Stomach (tissue), 4 donors: ENCODE measurements around the gene SLAMF1.

Experiments
- CTCF ChIP-seq, 7 experiments: fragments of 450-650 bp in 4 of 7; fragments of 200-600 bp in 3 of 7; sonication (generic) in 3 of 7; IDR thresholded peaks; one replicate each; pipeline ENCODE4 v1.5.1; 2016 to 2019; ENCODE audit warnings: antibody characterized with exemption in 7 of 7, control low read depth in 2 of 7, mild to moderate bottlenecking in 1 of 7
- POLR2A ChIP-seq, 4 donors: fragments of 450-650 bp; IDR thresholded peaks; one replicate each; pipeline ENCODE4 v1.6.1; 2016; ENCODE audit warnings: antibody characterized with exemption in 4 of 4, control low read depth in 2 of 4, mild to moderate bottlenecking in 1 of 4, moderate library complexity in 1 of 4

- TF ChIP-seq CTCF (IDR thresholded peaks at IDR 0.05) = no peak
- TF ChIP-seq POLR2A (IDR thresholded peaks at IDR 0.05) = no peak
Measured at GRCh38 chr1:160619742-160620277, 27.0 kb downstream of the SLAMF1 start.
